Anterior cingulate cortex (tissue), 58 donors: ENCODE data around the gene FAM229A.

Source experiments
- DNase-seq, 58 donors: peaks; one replicate each; lab custom pipeline; 2025; lab: John Stamatoyannopoulos, UW

The FAM229A gene

DNA sequence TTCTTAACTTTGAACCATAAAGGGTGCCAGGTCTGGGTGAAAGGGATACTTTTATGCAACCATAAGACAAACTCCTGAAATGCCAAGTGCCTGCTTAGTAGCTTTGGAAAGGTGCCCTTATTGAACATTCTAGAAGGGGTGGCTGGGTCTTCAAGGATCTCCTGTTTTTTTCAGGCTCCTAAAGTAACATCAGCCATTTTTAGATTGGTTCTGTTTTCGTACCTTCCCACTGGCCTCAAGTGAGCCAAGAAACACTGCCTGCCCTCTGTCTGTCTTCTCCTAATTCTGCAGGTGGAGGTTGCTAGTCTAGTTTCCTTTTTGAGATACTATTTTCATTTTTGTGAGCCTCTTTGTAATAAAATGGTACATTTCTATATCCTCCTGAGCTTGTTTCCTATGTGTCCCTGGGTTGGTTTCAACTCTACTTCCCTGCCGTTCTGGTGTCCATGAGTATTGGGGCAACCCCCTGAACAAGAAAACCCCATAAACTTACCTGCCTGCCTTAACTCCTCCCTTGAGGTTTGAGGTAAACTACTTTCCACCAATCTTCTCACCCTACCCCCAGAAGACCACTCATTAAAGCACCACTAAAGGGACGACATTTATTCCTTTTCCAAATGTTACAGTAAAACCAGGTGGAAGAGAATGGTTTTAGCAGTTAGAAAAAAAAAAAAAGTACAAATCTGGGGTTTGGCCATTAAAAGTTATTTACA, 28.9 kb downstream of the FAM229A start:
- DNase-seq = no peak

DNA sequence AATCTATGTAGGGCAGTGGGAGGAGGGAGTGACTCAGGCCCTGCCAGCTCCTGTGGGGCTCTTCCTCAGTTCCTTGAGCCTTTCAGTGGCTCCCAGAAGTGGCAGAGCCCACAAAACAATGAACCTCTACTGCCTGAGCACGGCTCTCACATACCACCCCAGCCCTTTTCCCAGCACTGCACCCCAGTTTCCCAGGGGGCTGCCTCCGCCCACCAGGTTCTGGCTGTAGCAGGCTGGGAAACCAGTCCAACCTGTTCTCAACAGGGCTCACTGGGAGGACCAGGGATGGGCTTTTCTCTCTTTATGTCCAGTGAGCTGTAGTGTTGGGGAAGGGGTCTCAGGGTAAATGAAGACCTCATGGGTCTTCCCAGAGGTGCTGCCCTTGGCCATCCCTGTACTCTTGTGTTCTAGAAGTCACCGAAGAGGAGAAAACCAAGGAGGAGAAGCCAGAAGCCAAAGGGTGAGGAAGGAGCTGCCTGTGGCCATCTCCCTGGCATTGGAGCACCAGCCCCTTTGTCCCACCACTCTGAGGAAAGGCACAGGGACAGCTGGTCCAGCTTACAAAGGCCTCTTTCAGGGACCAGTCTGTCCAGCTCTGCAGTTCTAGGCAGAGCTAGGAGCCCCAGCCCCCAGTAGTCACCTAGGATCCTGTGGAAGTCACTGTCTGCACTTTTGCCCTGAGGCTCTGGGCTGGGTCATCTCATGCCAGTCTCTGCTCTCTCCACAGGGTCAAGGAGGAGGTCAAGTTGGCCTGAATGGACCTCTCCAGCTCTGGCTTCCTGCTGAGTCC, 29.8 kb downstream of the FAM229A start:
- peak in 24 of 58 donors; percentile 13 to 71 (median 38) for DNase-seq

- no peak for DNase-seq
These were observed 30.7 kb downstream of the FAM229A start for GRCh38 chr1:32331549-32331948.

DNA sequence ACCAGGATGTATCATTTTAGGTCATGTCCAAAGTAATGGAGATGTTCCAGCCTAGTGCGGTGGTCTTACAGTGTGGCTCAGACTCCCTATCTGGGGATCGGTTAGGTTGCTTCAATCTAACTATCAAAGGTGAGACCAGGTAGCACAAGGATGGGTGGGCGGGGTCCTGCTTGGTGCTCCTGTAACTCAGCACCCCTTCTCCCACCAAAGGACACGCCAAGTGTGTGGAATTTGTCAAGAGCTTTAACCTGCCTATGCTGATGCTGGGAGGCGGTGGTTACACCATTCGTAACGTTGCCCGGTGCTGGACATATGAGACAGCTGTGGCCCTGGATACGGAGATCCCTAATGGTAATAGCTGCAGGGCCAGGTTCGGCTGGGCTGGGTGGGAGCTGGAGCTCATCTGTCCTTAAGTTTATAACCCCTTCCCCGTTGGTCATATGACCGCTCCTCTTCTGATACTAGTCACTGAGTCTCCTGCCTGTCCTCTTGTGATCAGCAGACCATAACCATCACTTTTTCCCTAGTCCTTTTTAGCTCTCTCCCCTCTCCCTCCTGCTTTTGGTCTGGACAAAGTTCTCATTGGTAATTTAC, 31.6 kb downstream of the FAM229A start:
- no peak for DNase-seq

DNA sequence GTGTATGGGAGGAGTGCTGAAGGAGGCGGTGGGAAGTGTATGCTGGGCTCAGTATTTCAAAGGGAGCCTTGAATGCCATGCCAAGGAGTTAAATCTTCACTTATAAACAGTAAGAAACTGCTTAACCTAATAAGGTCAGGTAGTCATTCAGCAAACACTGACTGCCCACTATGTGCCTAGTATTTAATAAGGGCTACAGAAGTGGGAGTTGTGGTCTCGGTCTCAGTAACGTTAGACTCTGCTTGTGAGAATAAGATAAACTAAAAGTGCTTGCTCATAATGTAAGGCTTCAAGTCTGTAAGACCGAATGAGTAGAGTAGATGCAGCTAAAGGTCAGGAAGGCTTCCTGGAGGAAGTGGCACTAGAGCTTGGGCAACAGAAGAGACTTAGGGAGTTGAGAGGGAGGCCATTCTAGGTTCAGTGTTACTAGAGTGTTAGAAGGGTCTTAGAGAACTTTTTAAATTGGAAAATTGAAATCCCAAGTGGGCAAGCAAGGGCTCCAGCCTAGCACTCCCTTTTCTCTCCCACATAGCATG, 32.3 kb downstream of the FAM229A start:
- DNase-seq = no peak

GRCh38 chr1:32327204-32327603, 35.1 kb downstream of the FAM229A start:
- DNase-seq = no peak

DNA sequence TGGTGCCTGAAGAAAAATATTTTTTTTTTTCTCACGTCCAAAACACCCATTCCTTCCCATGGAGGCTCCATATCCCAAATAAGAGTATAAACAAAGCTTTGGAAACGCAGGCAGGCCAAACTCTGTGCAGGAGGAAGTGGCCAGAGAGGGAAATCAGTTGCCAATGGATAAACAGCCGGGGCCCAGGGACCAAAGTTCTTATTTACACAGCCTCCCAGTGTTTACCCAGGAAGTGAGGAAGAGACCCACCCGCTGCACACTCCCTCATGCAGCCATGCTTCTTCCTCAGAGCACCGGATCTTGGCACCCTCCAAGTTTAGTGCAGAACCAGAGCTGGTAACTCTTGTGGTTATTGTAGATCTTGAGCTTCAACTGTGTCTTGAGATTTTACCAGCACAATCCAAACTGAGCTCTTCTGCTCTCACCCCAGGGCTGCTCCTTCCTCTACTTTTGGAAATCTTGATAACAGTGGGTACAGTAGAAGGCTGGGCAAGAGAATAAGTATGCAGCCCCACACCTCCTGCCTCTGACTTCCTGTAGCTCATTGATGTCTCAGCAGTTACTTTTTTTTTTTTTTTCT, 40.5 kb downstream of the FAM229A start:
- no peak for DNase-seq

GRCh38 chr1:32318127-32318869, 44.0 kb downstream of the FAM229A start:
- DNase-seq = no peak

DNA sequence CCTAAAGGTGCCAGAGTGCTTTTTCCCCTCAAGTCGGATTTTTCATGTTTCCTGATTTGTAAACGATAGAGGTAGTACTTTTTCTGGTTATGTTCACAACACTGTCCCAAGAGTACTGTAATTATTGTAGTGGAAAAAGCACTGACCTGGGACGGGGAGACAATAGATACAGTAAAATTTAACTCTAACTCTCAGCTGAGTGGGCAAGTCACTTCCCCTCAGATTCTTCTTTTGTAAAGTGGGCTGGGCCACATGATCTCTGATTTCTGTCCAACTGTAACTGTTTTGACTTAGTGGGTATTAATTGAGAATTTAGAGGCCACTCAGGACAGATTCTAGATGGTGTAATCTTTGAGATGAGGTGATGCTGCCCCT, 45.4 kb downstream of the FAM229A start:
- DNase-seq = no peak

GRCh38 chr1:32311709-32312393, 50.4 kb downstream of the FAM229A start:
- DNase-seq = no peak
